Stomach (tissue), 9 donors: Measurements from ENCODE around the gene TAS1R1. TPM values are rescaled to one million over a fixed set of nuclear protein-coding genes. Genes with fewer than 3 reads are reported as not detected.

Experiments used
- DNase-seq, 2 donors: peaks; one replicate each; pipeline versions ENCODE4 v3.0.0 to v3.0.0-alpha.2; 2013 to 2019
- H3K27ac ChIP-seq, 5 donors: fragments of 200-600 bp in 4 of 5; sonication (generic) in 4 of 5; one replicate each; pipeline ENCODE4 v1.5.1; 2013 to 2019; ENCODE audit warnings: mild to moderate bottlenecking in 1 of 5, moderate library complexity in 1 of 5
- H3K27me3 ChIP-seq, 3 donors: fragments of 200-600 bp; sonication (generic); one replicate each; pipeline ENCODE4 v1.5.1; 2017 to 2019; ENCODE audit warnings: mixed run types in 1 of 3
- H3K36me3 ChIP-seq, 4 donors: fragments of 200-600 bp; sonication (generic); 1 replicate in 3 of 4; 2 replicates in 1 of 4; pipeline ENCODE4 v1.5.1; 2016 to 2019
- H3K4me1 ChIP-seq, 4 donors: fragments of 200-600 bp; sonication (generic); one replicate each; pipeline ENCODE4 v1.5.1; 2016 to 2019
- H3K4me3 ChIP-seq, 4 donors: fragments of 200-600 bp; sonication (generic) in 3 of 4; one replicate each; pipeline ENCODE4 v1.5.1; 2016 to 2019; ENCODE audit warnings: mild to moderate bottlenecking in 1 of 4
- H3K9me3 ChIP-seq, 4 donors: fragments of 200-600 bp; sonication (generic); one replicate each; pipeline ENCODE4 v1.5.1; 2016 to 2019
- EP300 ChIP-seq: sonication (generic); formaldehyde crosslinking; IDR thresholded peaks from one replicate; pipeline ENCODE4 v1.6.1; 2017; ENCODE audit warnings: antibody characterized with exemption
- POLR2A ChIP-seq, 4 donors: fragments of 450-650 bp; IDR thresholded peaks; one replicate each; pipeline ENCODE4 v1.6.1; 2016; ENCODE audit warnings: antibody characterized with exemption in 4 of 4, control low read depth in 2 of 4, mild to moderate bottlenecking in 1 of 4, moderate library complexity in 1 of 4
- POLR2AphosphoS5 ChIP-seq, 3 donors: sonication (generic); formaldehyde crosslinking; IDR thresholded peaks; one replicate each; pipeline ENCODE4 v1.6.1; 2016; ENCODE audit warnings: antibody characterized with exemption in 3 of 3
- WGBS, 5 donors: extraction: QIAGEN DNeasy Blood & Tissue Kit in 3 of 5; methylation state at CpG; one replicate each; pipeline versions ENCODE4 v1.1.5 to v1.1.7; 2013 to 2018; 5-methylcytosine and 5-hydroxymethylcytosine counted together
- intact Hi-C: fragments of 100-400 bp; cut with DNase I; formaldehyde crosslinking; loops from one replicate; pipeline ENCODE4 v1.15.1; 2023; ENCODE audit warnings: low total_unique reads
- polyA plus RNA-seq, 3 donors: library from polyadenylated mRNA; stranded (reverse); fragments of 200-250 nt; gene quantifications; one replicate each; pipeline ENCODE4 v1.2.3, GENCODE V29; 2013
- total RNA-seq, 5 donors: library from RNA; depleted of rRNA; stranded (reverse); fragments of >200 nt; gene quantifications; one replicate each; pipeline versions ENCODE4 v1.1.0 to v1.2.3, GENCODE V29; 2014 to 2016
- TF ChIP-seq, protein P1 (sequence below), 7 experiments: fragments of 450-650 bp in 4 of 7; fragments of 200-600 bp in 3 of 7; sonication (generic) in 3 of 7; IDR thresholded peaks; one replicate each; pipeline ENCODE4 v1.5.1; 2016 to 2019; ENCODE audit warnings: antibody characterized with exemption in 7 of 7, control low read depth in 2 of 7, mild to moderate bottlenecking in 1 of 7
- donor health status: healthy with polysubstance abuse.
- donor health status: Bipolar disorder and iron deficiency.
- donor health status: healthy.

Gene TAS1R1
- total and polyA plus RNA-seq, 8 donors = 0.08 to 0.12 TPM; not detected in 6

DNA sequence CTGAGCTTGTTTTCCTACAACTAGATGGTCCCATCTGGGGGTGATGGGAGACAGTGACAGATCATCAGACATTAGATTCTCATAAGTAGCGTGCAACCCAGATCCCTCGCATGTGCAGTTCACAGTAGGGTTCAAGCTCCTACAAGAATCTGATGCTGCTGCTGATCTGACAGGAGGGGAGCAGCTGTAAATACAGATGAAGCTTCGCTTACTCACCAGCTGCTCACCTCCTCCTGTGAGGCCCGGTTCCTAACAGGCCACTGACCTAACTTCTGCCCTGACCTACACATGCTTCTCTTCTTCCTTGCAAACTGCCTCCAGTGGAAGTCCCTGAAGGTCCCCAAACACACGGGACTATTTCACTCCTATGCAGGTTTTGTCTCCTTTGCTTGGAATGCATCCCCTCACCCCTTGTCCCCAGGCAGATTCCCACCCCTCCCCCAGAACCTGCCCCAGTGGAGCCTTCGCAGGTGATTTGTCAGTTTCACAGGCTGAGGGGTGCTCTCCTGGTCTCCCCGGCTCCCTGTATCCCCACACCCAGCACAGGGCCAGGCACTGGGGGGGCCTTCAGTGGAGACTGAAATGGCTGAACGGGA lies 19.0 kb downstream of the TAS1R1 start:
- H3K4me3 ChIP-seq = no peak overlapping the region
- no peaks in the 10 kb centered on the region for H3K27me3 ChIP-seq
- TF ChIP-seq POLR2A (IDR thresholded peaks at IDR 0.05) = no peak
- TF ChIP-seq POLR2AphosphoS5 (IDR thresholded peaks at IDR 0.05) = no peak
- TF ChIP-seq EP300 = no peak
- TF ChIP-seq, protein P1, sequence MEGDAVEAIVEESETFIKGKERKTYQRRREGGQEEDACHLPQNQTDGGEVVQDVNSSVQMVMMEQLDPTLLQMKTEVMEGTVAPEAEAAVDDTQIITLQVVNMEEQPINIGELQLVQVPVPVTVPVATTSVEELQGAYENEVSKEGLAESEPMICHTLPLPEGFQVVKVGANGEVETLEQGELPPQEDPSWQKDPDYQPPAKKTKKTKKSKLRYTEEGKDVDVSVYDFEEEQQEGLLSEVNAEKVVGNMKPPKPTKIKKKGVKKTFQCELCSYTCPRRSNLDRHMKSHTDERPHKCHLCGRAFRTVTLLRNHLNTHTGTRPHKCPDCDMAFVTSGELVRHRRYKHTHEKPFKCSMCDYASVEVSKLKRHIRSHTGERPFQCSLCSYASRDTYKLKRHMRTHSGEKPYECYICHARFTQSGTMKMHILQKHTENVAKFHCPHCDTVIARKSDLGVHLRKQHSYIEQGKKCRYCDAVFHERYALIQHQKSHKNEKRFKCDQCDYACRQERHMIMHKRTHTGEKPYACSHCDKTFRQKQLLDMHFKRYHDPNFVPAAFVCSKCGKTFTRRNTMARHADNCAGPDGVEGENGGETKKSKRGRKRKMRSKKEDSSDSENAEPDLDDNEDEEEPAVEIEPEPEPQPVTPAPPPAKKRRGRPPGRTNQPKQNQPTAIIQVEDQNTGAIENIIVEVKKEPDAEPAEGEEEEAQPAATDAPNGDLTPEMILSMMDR (IDR thresholded peaks at IDR 0.05) = no peak
- intact Hi-C loops = no loop called here
- no peak overlapping the region for H3K27ac ChIP-seq
- peaks cover 2 to 4% (median 4%) of the 10 kb centered on the region in 4 donors for H3K4me1 ChIP-seq
- no peak for DNase-seq
- no peaks in the 10 kb centered on the region for H3K36me3 ChIP-seq
- 63 to 78% (median 73%) methylated on average over 7 to 8 of the region's 8 CpGs for WGBS, 5 donors
- H3K9me3 ChIP-seq = peaks cover 0 to 8% (median 8%) of the 10 kb centered on the region in 4 donors

DNA sequence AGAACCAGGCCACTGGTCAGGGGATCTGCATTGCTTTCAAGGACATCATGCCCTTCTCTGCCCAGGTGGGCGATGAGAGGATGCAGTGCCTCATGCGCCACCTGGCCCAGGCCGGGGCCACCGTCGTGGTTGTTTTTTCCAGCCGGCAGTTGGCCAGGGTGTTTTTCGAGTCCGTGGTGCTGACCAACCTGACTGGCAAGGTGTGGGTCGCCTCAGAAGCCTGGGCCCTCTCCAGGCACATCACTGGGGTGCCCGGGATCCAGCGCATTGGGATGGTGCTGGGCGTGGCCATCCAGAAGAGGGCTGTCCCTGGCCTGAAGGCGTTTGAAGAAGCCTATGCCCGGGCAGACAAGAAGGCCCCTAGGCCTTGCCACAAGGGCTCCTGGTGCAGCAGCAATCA lies 19.7 kb downstream of the TAS1R1 start:
- peaks cover 6 to 9% (median 9%) of the 10 kb centered on the region in 4 donors for H3K4me1 ChIP-seq
- no peaks in the 10 kb centered on the region for H3K27me3 ChIP-seq
- no peak overlapping the region for H3K4me3 ChIP-seq
- no peak for DNase-seq
- H3K36me3 ChIP-seq = no peaks in the 10 kb centered on the region
- intact Hi-C loops = no loop called here
- no peak overlapping the region for H3K27ac ChIP-seq
- peaks cover 0 to 8% (median 8%) of the 10 kb centered on the region in 4 donors for H3K9me3 ChIP-seq
- WGBS, 5 donors = 81 to 89% (median 84%) methylated on average over 10 to 14 of the region's 14 CpGs; no CpG with 5 or more reads in 1 of the 5 donors
- TF ChIP-seq EP300 (no peak), POLR2AphosphoS5 (IDR thresholded peaks at IDR 0.05) (no peak), POLR2A (IDR thresholded peaks at IDR 0.05) (no peak)
- TF ChIP-seq, protein P1 (IDR thresholded peaks at IDR 0.05) = no peak

DNA sequence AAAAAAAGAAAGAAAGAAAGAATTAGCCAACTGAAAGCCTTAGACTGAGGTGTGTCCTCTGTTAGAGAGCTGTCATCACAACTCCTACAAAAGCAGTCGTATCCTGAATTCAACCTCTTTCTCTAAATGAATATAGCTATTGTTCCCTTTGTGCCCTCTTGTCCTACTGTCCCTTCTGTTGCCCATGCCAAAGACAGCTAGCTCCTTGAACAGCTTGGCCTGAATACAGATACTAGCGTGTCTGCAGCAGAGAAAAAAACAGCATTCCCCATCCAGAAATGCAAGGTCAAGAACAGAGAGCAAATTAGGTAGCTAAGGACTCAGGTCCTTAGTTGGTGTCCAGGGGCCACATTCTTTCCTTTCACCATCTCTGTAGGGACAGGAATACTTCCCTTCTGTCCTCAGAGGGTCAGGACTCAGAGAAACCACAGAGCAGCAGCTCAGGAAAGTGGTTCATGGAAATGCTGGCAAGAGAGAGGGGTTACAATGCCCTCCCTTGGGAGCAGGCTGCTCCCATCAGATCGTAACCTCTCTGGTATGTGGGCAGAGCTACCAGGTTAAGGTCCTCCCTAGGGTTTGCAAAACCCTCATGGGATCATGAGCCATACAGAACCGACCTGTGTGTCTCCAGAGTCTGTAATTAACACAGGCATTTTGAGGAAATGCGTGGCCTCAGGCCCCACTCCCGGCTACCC lies 22.9 kb downstream of the TAS1R1 start:
- Histone ChIP-seq H3K27ac (no peak overlapping the region), H3K27me3 (no peaks in the 10 kb centered on the region), H3K9me3 (no peaks in the 10 kb centered on the region), H3K36me3 (no peaks in the 10 kb centered on the region), H3K4me1 (peaks cover 30 to 38% (median 37%) of the 10 kb centered on the region in 4 donors), H3K4me3 (no peak overlapping the region)
- TF ChIP-seq POLR2A (IDR thresholded peaks at IDR 0.05) (no peak), POLR2AphosphoS5 (IDR thresholded peaks at IDR 0.05) (no peak), EP300 (no peak)
- TF ChIP-seq, protein P1 (IDR thresholded peaks at IDR 0.05) = no peak
- DNase-seq = no peak
- 82 to 91% (median 87%) methylated on average over 5 to 6 of the region's 6 CpGs for WGBS, 5 donors
- intact Hi-C loops = no loop called here

DNA sequence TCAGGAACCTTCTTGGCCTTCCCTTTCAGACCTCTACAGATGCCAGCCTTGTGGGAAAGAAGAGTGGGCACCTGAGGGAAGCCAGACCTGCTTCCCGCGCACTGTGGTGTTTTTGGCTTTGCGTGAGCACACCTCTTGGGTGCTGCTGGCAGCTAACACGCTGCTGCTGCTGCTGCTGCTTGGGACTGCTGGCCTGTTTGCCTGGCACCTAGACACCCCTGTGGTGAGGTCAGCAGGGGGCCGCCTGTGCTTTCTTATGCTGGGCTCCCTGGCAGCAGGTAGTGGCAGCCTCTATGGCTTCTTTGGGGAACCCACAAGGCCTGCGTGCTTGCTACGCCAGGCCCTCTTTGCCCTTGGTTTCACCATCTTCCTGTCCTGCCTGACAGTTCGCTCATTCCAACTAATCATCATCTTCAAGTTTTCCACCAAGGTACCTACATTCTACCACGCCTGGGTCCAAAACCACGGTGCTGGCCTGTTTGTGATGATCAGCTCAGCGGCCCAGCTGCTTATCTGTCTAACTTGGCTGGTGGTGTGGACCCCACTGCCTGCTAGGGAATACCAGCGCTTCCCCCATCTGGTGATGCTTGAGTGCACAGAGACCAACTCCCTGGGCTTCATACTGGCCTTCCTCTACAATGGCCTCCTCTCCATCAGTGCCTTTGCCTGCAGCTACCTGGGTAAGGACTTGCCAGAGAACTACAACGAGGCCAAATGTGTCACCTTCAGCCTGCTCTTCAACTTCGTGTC lies 23.7 kb downstream of the TAS1R1 start:
- DNase-seq = no peak
- Histone ChIP-seq H3K27ac (peak overlapping the region; percentile 75 to 99 (median 98)), H3K36me3 (no peaks in the 10 kb centered on the region), H3K9me3 (no peaks in the 10 kb centered on the region), H3K4me1 (peaks cover 32 to 43% (median 41%) of the 10 kb centered on the region in 4 donors), H3K4me3 (peak overlapping the region; percentile 74 to 97 (median 92)), H3K27me3 (no peaks in the 10 kb centered on the region)
- 86 to 94% (median 91%) methylated on average over 14 of the region's 14 CpGs for WGBS, 5 donors
- TF ChIP-seq, protein P1 (IDR thresholded peaks at IDR 0.05) = no peak
- TF ChIP-seq POLR2A (IDR thresholded peaks at IDR 0.05) (no peak), EP300 (no peak), POLR2AphosphoS5 (IDR thresholded peaks at IDR 0.05) (no peak)
- intact Hi-C loops = no loop called here
